ENCODE measurements around the gene SLC35F2.
"Not testable (repeated sequence)": the region's sequence is repeated elsewhere in the genome, so short reads cannot be mapped to it uniquely, and the experiment has no call there.

Gene SLC35F2

DNA sequence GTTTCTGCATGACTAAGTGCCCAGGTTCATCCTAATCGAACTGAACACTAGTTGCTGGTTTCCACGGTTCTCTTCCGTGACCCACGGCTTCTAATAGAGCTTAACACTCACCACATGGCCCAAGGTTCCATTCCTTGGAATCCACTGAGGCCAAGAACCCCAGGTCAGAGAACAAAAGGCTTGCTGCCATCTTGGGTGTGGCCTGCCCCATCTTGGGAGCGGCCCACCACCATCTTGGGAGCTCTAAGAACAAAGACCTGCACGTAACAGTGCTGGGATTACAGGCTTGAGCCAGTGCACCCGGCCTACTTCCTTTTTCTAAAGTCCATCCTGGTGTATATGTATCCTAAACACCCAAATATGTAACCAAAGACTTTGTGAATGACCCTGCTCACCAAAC is 68.8 kb downstream of the SLC35F2 start:
- no peak for DNase-seq (ENCODE audit: low read depth in 3 of 3)

- no peak for DNase-seq (ENCODE audit: low read depth in 3 of 3)
Observed at GRCh38 chr11:107787733-107788132, 70.9 kb downstream of the SLC35F2 start.

- peak in 2 of 3 experiments; percentile 23 to 28 for DNase-seq (ENCODE audit: low read depth in 3 of 3)
Observed at GRCh38 chr11:107785401-107785800, 73.2 kb downstream of the SLC35F2 start.

- DNase-seq (ENCODE audit: low read depth in 3 of 3), result no peak
Observed at GRCh38 chr11:107783121-107783520, 75.5 kb downstream of the SLC35F2 start.

- no peak for DNase-seq (ENCODE audit: low read depth in 3 of 3)
Observed at GRCh38 chr11:107780775-107781174, 77.8 kb downstream of the SLC35F2 start.

GRCh38 chr11:107780136-107780535 is 78.5 kb downstream of the SLC35F2 start:
- DNase-seq (ENCODE audit: low read depth in 3 of 3), result no peak

GRCh38 chr11:107778839-107779517 is 79.6 kb downstream of the SLC35F2 start:
- DNase-seq (ENCODE audit: low read depth in 3 of 3), result no peak

DNA sequence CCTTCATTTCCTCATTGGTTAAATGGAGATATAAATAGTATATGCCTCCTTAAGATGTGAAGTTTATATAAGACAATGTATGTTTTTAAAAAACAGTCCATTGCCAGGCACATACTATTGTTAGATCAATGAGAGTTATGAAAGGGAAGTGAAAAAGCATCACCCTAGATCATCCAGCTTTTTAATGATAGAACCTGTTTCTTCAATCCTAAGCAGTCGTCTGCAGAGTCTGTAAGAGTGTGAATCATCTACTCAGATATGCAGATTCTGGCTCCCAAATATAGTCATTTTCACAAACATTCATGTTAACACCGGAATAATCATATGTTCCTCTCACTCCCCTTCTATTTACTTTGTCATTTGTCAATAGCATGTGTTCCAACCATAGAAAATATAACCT is 81.5 kb downstream of the SLC35F2 start:
- no peak for DNase-seq (ENCODE audit: low read depth in 3 of 3)

DNA sequence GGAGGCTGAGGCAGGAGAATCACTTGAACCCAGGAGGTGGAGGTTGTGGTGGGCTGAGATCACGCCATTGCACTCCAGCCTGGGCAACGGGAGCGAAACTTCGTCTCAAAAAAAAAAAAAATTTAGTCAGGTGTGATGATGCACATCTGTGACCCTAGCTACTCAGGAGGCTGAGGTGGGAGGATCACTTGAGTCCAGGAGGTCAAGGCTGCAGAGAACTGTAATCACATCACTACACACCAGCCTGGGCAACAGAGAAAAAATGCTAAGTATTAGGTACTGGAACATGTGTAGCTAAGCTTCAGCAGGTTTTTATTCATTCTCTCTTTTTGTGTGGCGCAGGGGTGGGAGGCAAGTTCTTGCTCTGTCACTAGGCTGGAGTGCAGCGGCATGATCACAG is 82.5 kb downstream of the SLC35F2 start:
- no peak for DNase-seq (ENCODE audit: low read depth in 3 of 3)

DNA sequence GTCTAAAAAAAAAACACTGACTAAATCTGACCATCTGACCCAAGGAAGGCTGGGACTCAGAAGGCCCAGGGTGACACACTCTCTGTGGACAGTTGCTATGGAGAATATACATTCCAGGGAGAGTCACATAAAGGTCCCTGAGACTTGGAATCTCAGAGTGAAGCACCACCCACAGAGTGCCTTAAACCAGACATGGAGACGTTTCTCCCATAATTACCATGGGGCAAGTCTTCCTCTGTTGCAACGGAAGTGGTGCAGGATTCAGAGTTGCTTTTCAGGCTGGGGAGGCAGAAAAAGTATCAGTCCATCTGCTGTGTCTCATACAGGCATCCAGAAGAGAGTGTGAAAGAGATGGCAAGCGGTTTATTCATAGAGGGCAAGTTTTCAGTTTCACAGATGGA is 88.0 kb downstream of the SLC35F2 start:
- DNase-seq (ENCODE audit: low read depth in 3 of 3), result no peak

- DNase-seq (ENCODE audit: low read depth in 3 of 3), result no peak
Observed at GRCh38 chr11:107769189-107769588, 89.4 kb downstream of the SLC35F2 start.

- DNase-seq (ENCODE audit: low read depth in 3 of 3), result not testable (repeated sequence)
Observed at GRCh38 chr11:107758719-107759355, 99.8 kb downstream of the SLC35F2 start.

DNA sequence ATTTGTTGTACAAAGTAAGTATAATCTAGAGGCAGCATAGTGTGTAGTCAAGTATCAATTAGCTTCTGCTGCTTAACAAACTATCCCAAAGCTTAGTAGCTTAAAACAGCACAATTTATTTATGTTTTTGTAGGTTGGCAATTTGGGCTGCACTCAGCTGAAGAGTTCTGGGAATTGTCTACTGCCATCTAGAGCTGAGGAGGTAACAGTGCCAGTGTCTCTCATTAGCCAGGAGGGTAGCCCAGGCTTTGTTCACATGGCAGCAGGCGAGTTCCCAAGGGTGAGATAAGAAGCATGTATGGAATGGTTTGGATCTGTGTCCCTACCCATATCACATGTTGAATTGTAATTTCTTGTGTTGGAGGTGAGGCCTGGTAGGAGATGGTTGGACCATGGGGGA is 100.9 kb downstream of the SLC35F2 start:
- no peak for DNase-seq (ENCODE audit: low read depth in 3 of 3)

- DNase-seq (ENCODE audit: low read depth in 3 of 3), result no peak
Observed at GRCh38 chr11:107756553-107756952, 102.0 kb downstream of the SLC35F2 start.

GRCh38 chr11:107752949-107753822 is 105.4 kb downstream of the SLC35F2 start:
- DNase-seq (ENCODE audit: low read depth in 3 of 3), result no peak

GRCh38 chr11:107752508-107752907 is 106.1 kb downstream of the SLC35F2 start:
- no peak for DNase-seq (ENCODE audit: low read depth in 3 of 3)

DNA sequence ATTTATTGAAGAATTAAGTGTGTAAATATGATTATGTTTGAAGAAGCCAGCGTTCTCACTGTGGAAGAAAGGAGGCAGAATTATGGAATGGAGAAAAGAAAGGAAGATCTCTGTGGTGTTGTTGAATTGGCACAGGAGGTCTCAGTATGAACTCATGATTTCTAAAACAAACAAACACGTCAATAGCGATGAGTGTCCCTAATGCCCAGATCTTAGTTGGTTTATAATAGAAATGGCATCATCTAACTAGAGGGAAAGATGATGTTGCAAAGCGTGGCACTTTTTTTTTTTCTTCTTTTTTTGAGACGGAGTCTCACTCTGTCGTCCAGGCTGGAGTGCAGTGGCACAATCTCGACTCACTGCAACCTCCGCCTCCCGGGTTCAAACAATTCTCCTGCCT is 107.5 kb downstream of the SLC35F2 start:
- DNase-seq (ENCODE audit: low read depth in 3 of 3), result no peak

GRCh38 chr11:107750313-107750712 is 108.3 kb downstream of the SLC35F2 start:
- no peak for DNase-seq (ENCODE audit: low read depth in 3 of 3)

- no peak for DNase-seq (ENCODE audit: low read depth in 3 of 3)
Observed at GRCh38 chr11:107747622-107748021, 111.0 kb downstream of the SLC35F2 start.

GRCh38 chr11:107744736-107745135 is 113.9 kb downstream of the SLC35F2 start:
- no peak for DNase-seq (ENCODE audit: low read depth in 3 of 3)

- DNase-seq (ENCODE audit: low read depth in 3 of 3), result no peak
Observed at GRCh38 chr11:107743191-107743590, 115.4 kb downstream of the SLC35F2 start.

DNA sequence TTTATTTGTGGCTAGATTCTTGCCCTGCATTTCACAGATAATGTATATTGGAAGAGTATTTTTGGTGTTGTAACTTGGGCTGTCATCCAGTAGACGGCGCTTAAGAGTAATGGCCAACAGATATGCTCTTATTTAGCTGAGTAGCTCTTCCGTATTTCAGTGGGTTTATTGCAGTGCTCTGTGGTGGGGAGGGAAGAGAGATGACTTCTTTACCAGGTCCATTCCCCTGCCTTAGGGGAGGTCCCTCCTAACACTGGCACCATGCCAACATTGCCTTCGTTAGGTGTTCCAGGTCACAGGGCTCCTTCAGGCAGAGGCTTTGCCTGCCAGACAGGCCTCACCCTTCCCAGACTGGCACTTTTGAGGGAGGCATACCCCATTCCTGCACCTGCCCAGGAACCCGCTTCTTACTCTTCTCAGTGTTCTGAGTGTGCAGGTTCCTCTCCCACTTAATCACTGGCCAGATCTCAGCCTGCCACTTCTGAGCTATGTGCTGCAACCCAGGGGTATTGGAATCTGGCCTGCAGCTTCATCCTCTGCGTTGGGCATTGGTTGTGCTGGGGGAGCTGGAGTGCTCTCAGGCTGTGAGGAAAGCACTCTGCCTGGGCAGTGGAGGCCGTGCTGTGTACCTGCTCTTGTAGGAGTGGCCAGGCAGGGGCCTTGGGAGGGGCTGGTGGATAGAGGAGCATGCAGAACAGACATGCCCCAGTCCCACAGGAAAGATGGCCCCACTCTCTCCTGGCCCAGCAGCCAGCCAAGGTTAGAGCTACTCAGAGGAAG is 117.4 kb downstream of the SLC35F2 start:
- no peak for DNase-seq (ENCODE audit: low read depth in 3 of 3)

Measured in stimulated activated CD4-positive, alpha-beta T cell treated with anti-CD3 and anti-CD28 coated beads, TNF-alpha, amount 100 ng/mL, for 24 hours (primary cell).